ENCODE data around the gene RFC1. TPM values are rescaled to one million over a fixed set of nuclear protein-coding genes. Genes with fewer than 3 reads are reported as not detected.
"Not testable (repeated sequence)": the region's sequence is repeated elsewhere in the genome, so short reads cannot be mapped to it uniquely, and the experiment has no call there.

Gene RFC1
- total RNA-seq, 1 experiment from 2014 or later = 119 TPM

- no peak for DNase-seq (ENCODE audit: low spot score)
- in situ Hi-C loops (cut with HindIII; ENCODE audit: low sequenced_read_pairs) = no loop called here
These were observed 45.6 kb downstream of the RFC1 start for GRCh38 chr4:39320381-39321115.

- no peak for DNase-seq (ENCODE audit: low spot score)
- in situ Hi-C loops (cut with HindIII; ENCODE audit: low sequenced_read_pairs) = no loop called here
These were observed 46.5 kb downstream of the RFC1 start for GRCh38 chr4:39319676-39320075.

DNA sequence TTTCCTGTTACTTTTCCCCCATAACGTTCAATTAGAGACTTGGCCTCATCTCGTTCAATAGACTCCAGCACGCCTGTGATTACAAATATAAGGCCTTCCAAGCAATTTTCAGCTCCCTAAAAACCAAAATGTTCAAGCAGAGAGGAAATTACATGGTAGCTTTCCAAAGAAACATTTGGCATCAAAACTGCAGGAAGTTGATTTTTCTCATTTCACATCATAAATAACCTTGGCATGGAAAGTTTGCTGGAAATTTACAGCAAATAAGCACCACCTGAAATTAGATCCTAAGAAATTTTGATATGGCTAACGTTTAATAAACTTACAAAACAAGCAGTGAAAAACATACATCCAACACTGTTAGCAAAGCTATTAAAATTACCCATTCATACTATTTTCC, 53.3 kb downstream of the RFC1 start:
- in situ Hi-C loops (cut with HindIII; ENCODE audit: low sequenced_read_pairs) = no loop called here
- peak; percentile 86 for DNase-seq (ENCODE audit: low spot score)

GRCh38 chr4:39308611-39309010, 57.6 kb downstream of the RFC1 start:
- peak; percentile 69 for DNase-seq (ENCODE audit: low spot score)
- in situ Hi-C loops (cut with HindIII; ENCODE audit: low sequenced_read_pairs) = no loop called here

- in situ Hi-C loops (cut with HindIII; ENCODE audit: low sequenced_read_pairs) = no loop called here
- DNase-seq (ENCODE audit: low spot score) = no peak
These were observed 60.1 kb downstream of the RFC1 start for GRCh38 chr4:39305912-39306677.

DNA sequence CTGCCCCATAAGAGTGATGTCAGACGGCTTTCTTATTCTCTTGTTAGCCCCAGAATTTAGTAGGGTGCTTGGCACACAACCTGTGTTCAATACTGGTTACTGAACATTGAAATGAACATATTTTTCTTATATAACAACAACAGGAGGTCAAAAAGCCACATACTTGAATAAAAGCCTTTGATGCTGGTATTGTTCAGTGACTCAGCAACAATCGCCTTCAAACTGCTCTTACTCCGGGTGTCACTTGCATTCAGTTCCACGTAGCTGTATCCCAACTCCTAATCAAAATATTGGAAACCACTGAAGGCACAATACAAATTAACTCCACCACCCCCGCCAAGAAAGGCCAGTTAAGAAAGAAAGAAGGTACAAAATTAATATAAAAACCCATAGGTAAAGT, 61.5 kb downstream of the RFC1 start:
- in situ Hi-C loops (cut with HindIII; ENCODE audit: low sequenced_read_pairs) = no loop called here
- DNase-seq (ENCODE audit: low spot score) = no peak

DNA sequence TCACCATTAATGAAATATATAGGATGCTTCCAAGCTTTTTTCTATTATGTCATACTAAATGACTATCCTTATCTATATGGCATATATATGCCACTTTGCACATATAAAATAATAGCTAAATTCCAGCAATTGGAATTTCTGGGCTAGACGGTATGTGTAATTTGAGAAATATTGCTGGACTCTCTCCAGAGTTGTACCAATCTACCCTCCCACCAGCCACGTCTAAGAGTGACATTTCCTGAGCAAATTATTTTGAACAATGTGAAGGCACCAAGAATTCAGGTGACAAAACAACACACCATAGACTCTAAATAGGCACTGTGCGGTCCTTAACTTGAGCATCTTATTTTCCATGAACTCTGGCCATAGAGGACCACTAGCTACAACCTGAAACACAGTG, 62.3 kb downstream of the RFC1 start:
- DNase-seq (ENCODE audit: low spot score) = no peak
- in situ Hi-C loops (cut with HindIII; ENCODE audit: low sequenced_read_pairs) = no loop called here

GRCh38 chr4:39302901-39303300, 63.3 kb downstream of the RFC1 start:
- no peak for DNase-seq (ENCODE audit: low spot score)
- in situ Hi-C loops (cut with HindIII; ENCODE audit: low sequenced_read_pairs) = no loop called here

- in situ Hi-C loops (cut with HindIII; ENCODE audit: low sequenced_read_pairs) = no loop called here
- no peak for DNase-seq (ENCODE audit: low spot score)
These were observed 70.4 kb downstream of the RFC1 start for GRCh38 chr4:39295784-39296183.

GRCh38 chr4:39292433-39292832, 73.7 kb downstream of the RFC1 start:
- DNase-seq (ENCODE audit: low spot score); in situ Hi-C loops (cut with HindIII; ENCODE audit: low sequenced_read_pairs): not testable (repeated sequence)

GRCh38 chr4:39291686-39292085, 74.5 kb downstream of the RFC1 start:
- DNase-seq (ENCODE audit: low spot score) = no peak
- in situ Hi-C loops (cut with HindIII; ENCODE audit: low sequenced_read_pairs) = no loop called here

GRCh38 chr4:39287223-39287622, 78.9 kb downstream of the RFC1 start:
- DNase-seq (ENCODE audit: low spot score) = no peak
- in situ Hi-C loops (cut with HindIII; ENCODE audit: low sequenced_read_pairs) = no loop called here

GRCh38 chr4:39286263-39286662, 79.9 kb downstream of the RFC1 start:
- no peak for DNase-seq (ENCODE audit: low spot score)
- in situ Hi-C loops (cut with HindIII; ENCODE audit: low sequenced_read_pairs) = no loop called here

DNA sequence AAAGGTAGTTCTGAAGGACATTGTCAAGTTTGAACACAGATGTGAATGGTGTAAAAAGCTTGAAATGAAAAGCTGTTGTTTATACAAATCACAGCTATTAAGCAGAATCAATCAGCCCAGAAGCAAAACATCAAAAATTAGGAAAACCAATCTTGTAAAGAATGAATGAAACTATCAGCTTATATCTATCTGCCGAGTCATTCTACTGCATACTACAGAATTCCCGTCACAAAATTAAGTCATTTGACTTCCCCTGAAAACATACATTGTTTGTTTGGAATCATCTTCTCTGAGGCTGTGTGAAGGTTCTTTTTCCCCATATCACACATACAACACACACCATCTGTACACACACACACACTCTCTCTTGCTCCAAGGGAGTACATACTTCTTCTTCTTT, 80.3 kb downstream of the RFC1 start:
- DNase-seq (ENCODE audit: low spot score) = no peak
- in situ Hi-C loops (cut with HindIII; ENCODE audit: low sequenced_read_pairs) = no loop called here

DNA sequence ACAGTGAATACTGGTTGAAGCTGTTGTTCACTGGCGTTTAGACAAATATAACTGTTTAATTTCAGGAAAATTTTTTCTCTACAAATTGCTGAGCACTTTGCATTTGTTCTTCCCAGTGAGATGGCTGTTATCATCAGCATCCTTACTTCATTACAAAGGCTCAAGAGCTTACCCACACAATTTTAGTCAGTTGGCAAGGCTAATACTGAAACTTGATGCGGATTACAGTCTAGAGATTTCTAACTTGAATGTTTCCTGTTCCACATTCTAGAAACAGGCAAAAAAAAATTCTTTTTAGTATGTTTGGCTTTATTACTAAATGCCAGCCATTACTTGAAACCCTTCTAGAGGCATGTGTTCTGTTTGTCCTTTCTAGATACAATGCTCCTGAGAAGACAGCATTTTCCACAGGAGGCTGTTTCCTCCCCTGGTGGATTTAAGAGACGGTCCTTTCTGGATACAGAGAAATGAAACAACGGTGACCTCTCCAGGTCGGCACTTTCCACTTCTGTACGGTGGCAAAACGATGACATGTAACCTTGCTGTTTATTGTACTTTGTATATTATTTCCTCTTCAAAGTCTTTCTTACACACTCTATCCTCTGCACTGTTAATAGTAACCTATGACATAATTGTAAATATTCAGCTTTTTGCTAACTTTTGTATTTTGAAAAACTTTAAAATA, 80.9 kb downstream of the RFC1 start:
- in situ Hi-C loops (cut with HindIII; ENCODE audit: low sequenced_read_pairs) = no loop called here
- no peak for DNase-seq (ENCODE audit: low spot score)

GRCh38 chr4:39280770-39281169, 85.4 kb downstream of the RFC1 start:
- DNase-seq (ENCODE audit: low spot score) = no peak
- in situ Hi-C loops (cut with HindIII; ENCODE audit: low sequenced_read_pairs) = no loop called here

DNA sequence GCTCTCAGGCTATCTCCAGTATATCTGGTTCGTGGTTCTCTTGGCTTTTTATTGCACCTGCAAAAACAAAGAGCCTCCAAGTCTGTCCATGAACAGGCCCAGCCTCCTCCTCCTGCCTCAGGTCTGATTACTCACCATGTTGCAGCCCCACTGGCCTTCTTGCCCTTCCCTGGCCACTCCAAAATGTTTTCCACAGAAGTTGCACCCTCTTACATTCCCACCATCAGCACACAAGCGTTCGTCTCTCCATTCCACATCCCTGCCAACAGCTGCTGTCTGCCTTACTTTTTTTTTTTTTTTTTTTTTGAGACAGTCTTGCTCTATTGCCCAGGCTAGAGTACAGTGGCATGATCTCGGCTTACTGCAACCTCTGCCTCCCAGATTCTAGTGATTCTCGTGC, 86.7 kb downstream of the RFC1 start:
- in situ Hi-C loops (cut with HindIII; ENCODE audit: low sequenced_read_pairs) = no loop called here
- DNase-seq (ENCODE audit: low spot score) = no peak

GRCh38 chr4:39278476-39278875, 87.7 kb downstream of the RFC1 start:
- no peak for DNase-seq (ENCODE audit: low spot score)
- in situ Hi-C loops (cut with HindIII; ENCODE audit: low sequenced_read_pairs) = no loop called here

DNA sequence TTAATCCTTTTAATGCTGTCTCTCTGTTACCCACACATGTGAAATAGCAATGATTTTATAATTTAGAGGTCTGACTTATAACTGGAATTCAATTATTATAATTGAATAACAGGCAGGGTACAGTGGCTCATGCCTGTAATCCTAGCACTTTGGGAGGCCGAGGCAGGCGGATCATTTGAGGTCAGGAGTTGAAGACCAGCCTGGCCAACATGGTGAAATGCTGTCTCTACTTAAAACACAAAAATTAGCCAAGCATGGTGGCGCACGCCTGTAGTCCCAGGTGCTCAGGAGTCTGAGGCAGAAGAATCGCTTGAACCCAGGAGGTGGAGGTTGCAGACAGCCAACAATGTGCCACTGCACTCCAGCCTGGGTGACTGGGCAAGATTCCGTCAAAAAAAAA, 88.5 kb downstream of the RFC1 start:
- DNase-seq (ENCODE audit: low spot score); in situ Hi-C loops (cut with HindIII; ENCODE audit: low sequenced_read_pairs): not testable (repeated sequence)

- no peak for DNase-seq (ENCODE audit: low spot score)
- in situ Hi-C loops (cut with HindIII; ENCODE audit: low sequenced_read_pairs) = no loop called here
These were observed 91.7 kb downstream of the RFC1 start for GRCh38 chr4:39274503-39274902.
